Sigmoid colon (tissue), 4 donors: ENCODE data around the gene PPARA.

Experiments
- CTCF ChIP-seq, 4 experiments: fragments of 450-650 bp in 3 of 4; fragments of 200-600 bp in 1 of 4; IDR thresholded peaks; one replicate each; pipeline ENCODE4 v1.5.1; 2016 to 2019; ENCODE audit warnings: antibody characterized with exemption in 4 of 4, mild to moderate bottlenecking in 3 of 4, moderate library complexity in 2 of 4
- POLR2A ChIP-seq, 2 donors: fragments of 450-650 bp; IDR thresholded peaks; one replicate each; pipeline ENCODE4 v1.6.1; 2016; ENCODE audit warnings: antibody characterized with exemption in 2 of 2, mild to moderate bottlenecking in 2 of 2, moderate library complexity in 2 of 2
- POLR2AphosphoS5 ChIP-seq, 4 donors: sonication (generic); formaldehyde crosslinking; IDR thresholded peaks; one replicate each; pipeline ENCODE4 v1.6.1; 2017; ENCODE audit warnings: antibody characterized with exemption in 4 of 4

GRCh38 chr22:46163557-46163888 lies 13.2 kb downstream of the PPARA start:
- no peak for TF ChIP-seq POLR2AphosphoS5 (IDR thresholded peaks at IDR 0.05)
- TF ChIP-seq CTCF (IDR thresholded peaks at IDR 0.05), result no peak
- TF ChIP-seq POLR2A (IDR thresholded peaks at IDR 0.05), result no peak
